Lower leg skin (tissue), 3 donors: ENCODE data around the gene NACC2.

Source experiments
- POLR2A ChIP-seq, 2 donors: fragments of 450-650 bp; IDR thresholded peaks; one replicate each; pipeline ENCODE4 v1.6.1; 2016 to 2017; ENCODE audit warnings: antibody characterized with exemption in 2 of 2, mild to moderate bottlenecking in 1 of 2, moderate library complexity in 1 of 2
- TF ChIP-seq, protein P1 (sequence below), 3 donors: fragments of 450-650 bp; IDR thresholded peaks; one replicate each; pipeline ENCODE4 v1.5.1; 2016; ENCODE audit warnings: antibody characterized with exemption in 3 of 3, mild to moderate bottlenecking in 3 of 3, moderate library complexity in 2 of 3

DNA sequence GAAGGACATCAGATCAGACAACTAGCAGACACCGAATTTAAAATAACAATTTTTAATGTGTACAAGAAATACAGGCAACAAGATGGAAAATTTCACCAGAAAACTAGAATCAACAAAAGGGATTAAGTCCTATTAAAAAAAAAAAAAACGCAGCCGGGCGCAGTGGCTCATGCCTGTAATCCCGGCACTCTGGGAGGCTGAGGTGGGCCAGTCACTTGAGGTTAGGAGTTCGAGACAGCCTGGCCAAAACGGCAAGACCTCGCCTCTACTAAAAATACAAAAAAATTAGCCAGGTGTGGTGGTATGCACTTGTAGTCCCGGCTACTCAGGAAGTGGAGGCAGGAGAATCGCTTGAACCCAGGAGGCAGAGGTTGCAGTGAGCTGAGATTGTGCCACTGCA lies 69.6 kb downstream of the NACC2 start:
- TF ChIP-seq, protein P1, sequence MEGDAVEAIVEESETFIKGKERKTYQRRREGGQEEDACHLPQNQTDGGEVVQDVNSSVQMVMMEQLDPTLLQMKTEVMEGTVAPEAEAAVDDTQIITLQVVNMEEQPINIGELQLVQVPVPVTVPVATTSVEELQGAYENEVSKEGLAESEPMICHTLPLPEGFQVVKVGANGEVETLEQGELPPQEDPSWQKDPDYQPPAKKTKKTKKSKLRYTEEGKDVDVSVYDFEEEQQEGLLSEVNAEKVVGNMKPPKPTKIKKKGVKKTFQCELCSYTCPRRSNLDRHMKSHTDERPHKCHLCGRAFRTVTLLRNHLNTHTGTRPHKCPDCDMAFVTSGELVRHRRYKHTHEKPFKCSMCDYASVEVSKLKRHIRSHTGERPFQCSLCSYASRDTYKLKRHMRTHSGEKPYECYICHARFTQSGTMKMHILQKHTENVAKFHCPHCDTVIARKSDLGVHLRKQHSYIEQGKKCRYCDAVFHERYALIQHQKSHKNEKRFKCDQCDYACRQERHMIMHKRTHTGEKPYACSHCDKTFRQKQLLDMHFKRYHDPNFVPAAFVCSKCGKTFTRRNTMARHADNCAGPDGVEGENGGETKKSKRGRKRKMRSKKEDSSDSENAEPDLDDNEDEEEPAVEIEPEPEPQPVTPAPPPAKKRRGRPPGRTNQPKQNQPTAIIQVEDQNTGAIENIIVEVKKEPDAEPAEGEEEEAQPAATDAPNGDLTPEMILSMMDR (IDR thresholded peaks at IDR 0.05) = no peak
- TF ChIP-seq POLR2A (IDR thresholded peaks at IDR 0.05) = no peak
